Measurements from ENCODE around the gene PRR14L. TPM values are rescaled to one million over a fixed set of nuclear protein-coding genes. Genes with fewer than 3 reads are reported as not detected.
"Not testable (repeated sequence)": the region's sequence is repeated elsewhere in the genome, so short reads cannot be mapped to it uniquely, and the experiment has no call there.

PRR14L gene
- total RNA-seq, 2 experiments from 2014 or later: 45.2 to 45.6 TPM

DNA sequence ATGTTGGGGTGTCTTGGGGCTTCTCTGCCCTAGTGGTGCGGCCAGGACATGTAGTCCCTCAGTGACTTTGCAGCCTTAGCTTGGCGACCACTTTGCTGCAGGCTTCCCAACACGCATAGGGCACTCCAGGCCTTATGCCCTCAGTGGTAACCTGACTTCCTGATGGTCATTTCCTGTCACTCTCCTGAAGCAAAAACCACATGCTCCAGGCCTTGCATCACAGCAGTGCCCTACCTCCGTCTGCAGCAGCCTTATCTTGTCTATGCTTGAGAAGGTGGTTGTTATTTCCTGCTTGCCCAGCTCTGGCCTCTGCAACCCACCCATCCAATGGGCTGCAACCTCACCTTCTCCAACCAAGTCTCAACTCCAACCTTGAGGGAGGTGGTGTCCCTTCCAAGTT lies 54.5 kb downstream of the PRR14L start:
- CTCF ChIA-PET: interaction anchor here (1.1 to 1.7 kb wide), 4 partner anchors 13 to 59 kb away, joined by 3 to 6 read pairs (median 3); no protein-coding TSS in a partner anchor
- POLR2A ChIA-PET: no interaction called here

DNA sequence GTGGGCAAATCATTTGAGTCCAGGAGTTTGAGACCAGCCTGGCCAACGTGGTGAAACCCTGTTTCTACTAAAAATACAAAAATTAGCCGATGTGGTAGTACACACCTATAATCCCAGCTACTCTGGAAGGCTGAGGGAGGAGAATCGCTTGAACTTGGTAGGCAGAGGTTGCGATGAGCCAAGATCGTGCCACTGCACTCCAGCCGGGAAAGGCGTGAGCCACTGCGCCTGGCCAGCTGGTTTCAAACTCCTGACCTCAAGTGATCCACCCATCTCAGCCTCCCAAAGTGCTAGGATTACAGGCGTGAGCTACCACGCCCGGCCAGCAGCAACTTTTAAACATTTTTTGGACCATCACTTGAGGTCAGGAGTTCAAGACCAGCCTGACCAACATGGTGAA lies 55.9 kb downstream of the PRR14L start:
- CTCF ChIA-PET, POLR2A ChIA-PET: not testable (repeated sequence)

DNA sequence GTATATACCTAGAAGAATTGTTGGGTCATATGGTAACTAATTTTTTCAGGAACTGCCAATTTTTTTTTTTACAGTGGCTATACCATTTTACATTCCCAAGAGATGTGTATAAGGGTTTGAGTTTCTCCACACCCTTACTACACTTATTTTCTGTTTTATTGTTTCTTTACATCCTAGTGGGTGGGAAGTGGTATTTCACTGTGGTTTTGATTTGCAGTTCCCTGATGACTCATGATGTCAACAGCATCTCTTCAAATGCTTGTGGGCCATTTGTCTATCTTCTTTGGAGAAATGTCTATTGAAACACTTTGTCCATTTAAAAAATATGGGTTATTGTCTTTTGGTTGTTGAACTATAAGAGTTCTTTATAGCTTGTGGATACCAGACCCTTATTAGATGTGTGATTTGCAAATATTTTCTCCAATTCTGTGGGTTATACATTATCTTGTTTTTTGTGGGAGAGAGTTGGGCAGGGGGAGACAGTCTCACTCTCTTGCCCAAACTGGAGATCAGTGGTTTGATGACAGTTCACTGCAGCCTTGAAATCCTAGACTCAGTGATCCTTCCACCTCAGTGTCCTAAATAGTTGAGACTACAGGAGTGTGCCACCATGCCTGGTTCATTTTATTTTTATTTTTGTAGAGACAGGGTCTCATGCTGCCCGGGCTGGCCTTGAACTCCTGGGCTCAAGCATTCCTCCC lies 57.6 kb downstream of the PRR14L start:
- ChIA-PET POLR2A (interaction anchor here (0.6 kb wide), 1 partner anchor 67 kb away, joined by 3 read pairs; no protein-coding TSS in a partner anchor), CTCF (interaction anchor here (1.2 kb wide), 1 partner anchor 27 kb away, joined by 3 read pairs; no protein-coding TSS in a partner anchor)

DNA sequence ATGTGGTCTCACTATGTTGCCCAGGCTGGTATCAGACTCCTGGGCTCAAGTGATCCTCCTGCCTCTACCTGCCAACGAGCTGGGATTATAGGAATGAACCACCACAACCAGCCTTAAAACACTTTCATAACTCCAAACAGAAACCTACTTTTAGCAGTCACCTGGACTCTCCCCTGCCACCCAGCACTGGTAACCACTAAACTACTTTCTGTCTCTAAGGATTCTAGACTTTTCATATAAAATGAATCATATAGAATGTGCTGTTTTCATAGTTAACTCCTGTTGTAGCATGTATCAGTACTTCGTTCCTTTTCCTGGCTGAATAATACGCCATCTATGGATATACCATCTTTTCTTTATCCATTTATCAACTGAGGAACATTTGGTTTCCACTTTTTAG lies 58.5 kb downstream of the PRR14L start:
- ChIA-PET POLR2A (no interaction called here), CTCF (no interaction called here)

DNA sequence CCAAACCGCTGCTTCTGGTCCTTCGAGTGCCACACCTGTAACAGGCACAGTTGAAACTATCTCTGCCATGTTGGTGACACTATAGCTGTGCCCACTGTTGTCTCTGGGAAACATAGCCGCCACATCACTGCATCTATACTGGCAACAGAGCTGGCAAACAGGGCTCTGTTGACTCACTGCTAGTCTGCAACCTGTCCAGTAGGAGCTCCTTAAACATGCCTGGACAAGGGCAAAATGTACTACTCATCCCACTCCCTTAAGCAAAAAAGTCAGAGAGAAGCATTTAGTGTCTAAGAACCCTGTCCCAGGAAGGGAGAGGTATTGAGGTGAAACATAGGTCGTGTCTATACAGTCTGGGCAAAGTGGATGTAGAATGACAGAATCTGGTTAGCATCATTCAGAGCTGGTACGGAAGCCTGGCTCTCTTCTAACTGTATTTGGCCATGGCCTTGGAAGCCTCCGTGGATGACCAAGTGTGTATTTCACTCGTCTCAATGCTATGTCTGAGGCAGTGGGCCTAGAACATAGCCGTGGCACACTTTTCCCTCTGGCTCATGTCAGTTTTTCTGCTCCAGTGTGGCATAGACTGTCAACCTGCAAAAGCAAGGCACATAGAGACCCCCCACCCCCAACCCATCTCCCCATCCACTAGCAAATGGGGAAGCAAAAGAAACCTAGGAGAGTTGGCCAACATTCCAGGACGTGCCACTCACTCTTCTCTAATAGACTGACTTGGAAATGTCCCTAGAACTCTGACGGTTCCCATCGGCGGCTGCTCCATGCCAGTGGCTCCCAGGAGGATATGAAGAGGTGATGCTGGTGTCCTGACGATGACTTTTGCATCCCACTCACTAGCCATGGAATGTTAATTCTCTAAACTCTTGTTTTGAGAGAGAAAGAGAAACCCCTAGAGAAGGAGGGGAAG lies 66.5 kb downstream of the PRR14L start:
- POLR2A ChIA-PET: no interaction called here
- CTCF ChIA-PET: interaction anchor here (0.8 kb wide), 1 partner anchor 11 kb away, joined by 3 read pairs; no protein-coding TSS in a partner anchor

DNA sequence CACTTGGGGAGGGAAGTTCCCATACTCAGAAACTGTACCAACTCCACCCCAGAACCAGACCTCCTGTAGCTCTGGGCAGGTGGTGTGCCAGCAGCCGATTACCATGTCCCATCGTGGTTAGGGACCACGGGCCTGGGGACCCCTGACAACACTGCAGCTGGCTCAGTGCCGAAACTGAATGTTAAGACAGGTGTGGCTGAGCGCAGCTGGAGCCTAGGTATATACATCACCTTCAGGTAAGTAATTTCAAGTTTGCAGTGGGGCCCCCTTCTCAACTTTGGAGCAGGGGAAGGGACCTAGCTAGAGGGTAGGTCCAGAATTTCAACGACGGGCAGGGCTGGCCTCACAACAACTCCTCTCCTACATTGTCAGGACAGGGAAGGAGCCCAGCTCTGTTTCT lies 67.2 kb downstream of the PRR14L start:
- ChIA-PET POLR2A (interaction anchor here (0.6 kb wide), 1 partner anchor 1862 kb away, joined by 9 read pairs; no protein-coding TSS in a partner anchor), CTCF (interaction anchor here (0.8 kb wide), 1 partner anchor 12 kb away, joined by 3 read pairs; no protein-coding TSS in a partner anchor)

DNA sequence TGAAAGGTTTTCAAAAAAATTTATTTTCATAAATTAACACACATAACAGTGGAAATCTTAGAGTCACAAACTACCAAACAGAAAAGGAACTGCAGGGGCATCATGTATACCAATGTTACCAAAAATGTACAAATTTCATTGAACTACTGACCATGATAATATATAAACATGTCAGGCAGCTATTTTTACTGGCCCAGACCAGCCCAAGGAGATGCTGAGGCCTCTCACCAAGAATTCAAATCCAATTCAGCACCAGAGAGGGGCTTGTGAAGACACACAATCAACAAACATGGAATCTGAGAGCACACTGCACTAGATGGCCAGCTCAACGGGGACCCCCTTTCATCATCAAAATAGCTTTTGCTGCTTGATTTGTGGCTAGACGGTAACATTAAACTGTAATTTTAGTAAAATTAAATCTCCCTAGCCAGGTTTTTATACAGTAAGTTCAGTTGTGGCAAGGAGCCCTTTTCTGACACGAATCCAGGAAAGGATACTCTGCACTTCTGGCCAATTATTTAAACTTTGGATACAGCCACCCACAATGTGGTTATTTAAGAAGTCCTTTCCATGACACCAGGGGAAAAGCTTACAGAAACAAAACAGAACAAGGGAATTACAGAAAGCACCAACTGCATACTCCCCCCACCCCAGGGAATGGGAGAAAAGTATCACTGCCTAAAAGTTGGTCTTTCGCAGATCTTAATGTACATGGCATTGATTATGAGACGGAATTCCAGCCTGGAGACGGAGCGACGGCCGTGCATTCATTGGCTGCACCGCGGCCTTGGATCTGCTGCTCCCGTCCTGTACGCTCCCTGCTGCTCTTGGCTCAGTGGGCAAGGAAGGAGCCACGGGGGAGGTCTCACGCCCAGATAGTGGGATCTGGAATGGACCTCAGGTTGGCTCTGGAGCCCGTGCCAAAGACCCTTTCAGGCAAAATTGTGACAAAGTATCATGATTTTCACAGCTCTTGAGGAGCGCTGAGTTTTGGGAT lies 68.3 kb downstream of the PRR14L start:
- POLR2A ChIA-PET: interaction anchor here (0.6 kb wide), 1 partner anchor 1861 kb away, joined by 9 read pairs; no protein-coding TSS in a partner anchor
- CTCF ChIA-PET: interaction anchor here (0.6 kb wide), 1 partner anchor 123 kb away, joined by 3 read pairs; no protein-coding TSS in a partner anchor

DNA sequence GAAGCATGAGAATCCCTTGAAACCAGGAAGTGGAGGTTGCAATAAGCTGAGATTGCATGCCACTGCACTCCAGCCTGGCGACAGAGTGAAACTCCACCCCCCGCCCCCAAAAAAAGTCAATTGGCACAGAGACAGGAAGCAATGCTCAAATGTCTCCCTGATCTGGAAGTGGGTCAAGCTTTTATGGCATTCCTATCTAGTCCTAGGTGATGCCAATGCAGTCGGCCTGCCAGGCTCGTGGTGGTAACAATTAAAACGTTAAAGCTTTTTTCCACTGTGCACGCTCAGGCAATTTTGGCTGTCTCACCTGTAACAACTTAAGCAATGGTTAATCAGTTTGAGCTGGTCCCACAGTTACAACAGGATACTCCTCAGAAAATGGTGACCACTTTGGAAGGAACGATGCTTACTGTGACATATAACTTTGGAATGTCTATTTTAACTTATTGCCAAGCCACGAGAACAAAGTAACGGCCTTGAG lies 69.0 kb downstream of the PRR14L start:
- ChIA-PET POLR2A (interaction anchor here (0.6 kb wide), 1 partner anchor 63 kb away, joined by 3 read pairs; no protein-coding TSS in a partner anchor), CTCF (interaction anchor here (0.6 kb wide), 1 partner anchor 122 kb away, joined by 3 read pairs; no protein-coding TSS in a partner anchor)

DNA sequence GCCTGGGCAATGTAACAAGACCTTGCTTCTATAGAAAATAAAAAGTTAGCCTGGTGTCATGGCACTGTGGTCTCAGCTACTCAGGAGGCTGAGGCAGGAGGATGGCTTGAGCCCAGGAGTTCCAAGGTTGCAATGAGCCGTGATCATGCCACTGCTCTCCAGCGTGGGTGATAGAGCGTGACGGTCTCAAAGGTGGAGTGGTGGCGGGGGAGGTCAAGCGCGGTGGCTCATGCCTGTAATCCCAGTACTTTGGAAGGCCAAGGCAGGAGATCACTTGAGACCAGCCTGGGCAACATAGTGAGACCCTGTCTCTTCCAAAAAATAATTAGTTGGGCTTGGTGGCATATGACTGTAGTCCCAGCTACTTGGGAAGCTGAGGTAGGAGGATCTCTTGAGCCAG lies 71.2 kb downstream of the PRR14L start:
- ChIA-PET POLR2A (no interaction called here), CTCF (interaction anchor here (1.5 kb wide), 1 partner anchor 45 kb away, joined by 3 read pairs; no protein-coding TSS in a partner anchor)

DNA sequence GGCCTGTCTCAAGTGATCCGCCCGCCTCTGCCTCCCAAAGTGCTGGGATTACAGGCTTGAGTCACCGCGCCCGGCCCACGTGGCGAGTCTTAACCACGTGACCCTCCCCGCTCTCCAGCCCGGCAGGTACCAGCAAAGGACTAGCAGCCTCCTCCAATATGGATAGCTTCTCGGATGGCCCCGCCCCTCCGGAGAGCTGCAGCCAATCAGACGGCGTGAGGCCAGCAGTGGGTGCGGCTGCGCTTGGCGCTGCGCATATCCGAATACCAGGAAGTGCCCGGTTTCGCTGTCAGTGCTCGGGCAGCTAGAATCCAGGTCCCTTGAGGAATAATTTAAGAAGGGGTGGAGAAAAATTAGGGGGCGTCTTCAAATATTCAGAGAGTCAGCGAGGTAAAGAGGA lies 73.2 kb downstream of the PRR14L start:
- POLR2A ChIA-PET: interaction anchor here (0.6 to 2.0 kb wide), 2 partner anchors 15 to 283 kb away, joined by 4 to 7 read pairs; partner anchors contain the start of gene PISD
- CTCF ChIA-PET: interaction anchor here (1.3 to 3.3 kb wide), 2 partner anchors 11 to 14 kb away, joined by 5 to 15 read pairs; partner anchors contain the start of gene PISD

DNA sequence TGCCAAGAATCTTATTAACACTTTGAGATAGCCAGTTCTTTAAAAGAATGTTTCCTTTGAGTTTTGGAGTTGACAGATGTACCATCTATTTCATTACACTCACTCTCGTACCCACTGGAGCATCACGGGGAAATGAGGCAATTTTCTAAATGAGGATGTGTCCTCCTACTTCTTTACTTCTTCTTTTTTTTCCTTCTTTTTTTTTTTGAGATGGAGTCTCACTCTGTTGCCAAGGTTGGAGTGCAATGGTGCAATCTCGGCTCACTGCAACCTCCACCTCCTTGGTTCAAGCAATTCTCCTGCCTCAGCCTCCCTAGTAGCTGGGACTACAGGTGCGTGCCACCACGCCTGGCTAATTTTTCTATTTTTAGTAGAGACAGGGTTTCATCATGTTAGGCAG lies 75.7 kb downstream of the PRR14L start:
- POLR2A ChIA-PET: interaction anchor here (0.7 kb wide), 1 partner anchor 78 kb away, joined by 4 read pairs; no protein-coding TSS in a partner anchor
- CTCF ChIA-PET: not testable (repeated sequence)

DNA sequence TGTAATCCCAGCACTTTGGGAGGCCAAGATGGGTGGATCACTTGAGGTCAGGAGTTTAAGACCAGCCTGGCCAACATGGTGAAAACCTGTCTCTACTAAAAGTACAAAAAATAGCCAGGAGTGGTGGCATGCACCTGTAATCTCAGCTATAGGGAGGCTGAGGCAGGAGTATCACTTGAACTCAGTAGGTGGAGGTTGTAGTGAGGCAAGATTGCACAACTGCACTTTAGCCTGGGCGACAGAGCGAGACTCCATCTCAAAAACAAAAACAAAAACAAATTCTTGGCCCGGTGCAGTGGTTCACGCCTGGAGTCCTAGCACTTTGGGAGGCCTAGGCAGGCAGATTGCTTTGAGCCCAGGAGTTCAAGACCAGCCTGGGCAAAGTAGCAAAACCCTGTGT lies 81.1 kb downstream of the PRR14L start:
- ChIA-PET POLR2A (interaction anchor here (0.6 kb wide), 1 partner anchor 242 kb away, joined by 9 read pairs; no protein-coding TSS in a partner anchor), CTCF (interaction anchor here (0.6 to 1.3 kb wide), 5 partner anchors 36 to 1381 kb away, joined by 3 to 6 read pairs (median 4); no protein-coding TSS in a partner anchor)

DNA sequence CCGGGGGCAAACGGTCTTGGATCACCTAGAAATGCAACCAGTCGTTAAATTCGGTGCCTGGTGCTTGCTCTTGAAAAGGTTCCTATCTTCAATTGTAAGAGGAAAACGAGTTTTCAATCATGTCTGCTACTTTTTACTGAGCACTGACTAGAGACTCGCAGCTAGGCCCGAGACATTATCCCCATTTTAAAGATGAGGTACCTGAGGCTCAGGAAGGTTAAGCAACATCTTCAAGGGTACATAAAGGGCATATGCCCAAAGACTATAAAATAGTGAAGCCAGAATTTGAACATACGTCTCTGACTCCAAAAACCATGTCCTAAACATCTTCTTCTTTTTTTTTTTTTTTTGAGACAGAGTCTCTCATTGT lies 87.3 kb downstream of the PRR14L start:
- POLR2A ChIA-PET: interaction anchor here (0.6 to 2.1 kb wide), 7 partner anchors 14 to 316 kb away, joined by 4 to 7 read pairs (median 5); partner anchors contain the start of genes DEPDC5 and PATZ1
- CTCF ChIA-PET: interaction anchor here (0.7 to 2.6 kb wide), 7 partner anchors 13 to 308 kb away, joined by 3 to 11 read pairs (median 3); no protein-coding TSS in a partner anchor

DNA sequence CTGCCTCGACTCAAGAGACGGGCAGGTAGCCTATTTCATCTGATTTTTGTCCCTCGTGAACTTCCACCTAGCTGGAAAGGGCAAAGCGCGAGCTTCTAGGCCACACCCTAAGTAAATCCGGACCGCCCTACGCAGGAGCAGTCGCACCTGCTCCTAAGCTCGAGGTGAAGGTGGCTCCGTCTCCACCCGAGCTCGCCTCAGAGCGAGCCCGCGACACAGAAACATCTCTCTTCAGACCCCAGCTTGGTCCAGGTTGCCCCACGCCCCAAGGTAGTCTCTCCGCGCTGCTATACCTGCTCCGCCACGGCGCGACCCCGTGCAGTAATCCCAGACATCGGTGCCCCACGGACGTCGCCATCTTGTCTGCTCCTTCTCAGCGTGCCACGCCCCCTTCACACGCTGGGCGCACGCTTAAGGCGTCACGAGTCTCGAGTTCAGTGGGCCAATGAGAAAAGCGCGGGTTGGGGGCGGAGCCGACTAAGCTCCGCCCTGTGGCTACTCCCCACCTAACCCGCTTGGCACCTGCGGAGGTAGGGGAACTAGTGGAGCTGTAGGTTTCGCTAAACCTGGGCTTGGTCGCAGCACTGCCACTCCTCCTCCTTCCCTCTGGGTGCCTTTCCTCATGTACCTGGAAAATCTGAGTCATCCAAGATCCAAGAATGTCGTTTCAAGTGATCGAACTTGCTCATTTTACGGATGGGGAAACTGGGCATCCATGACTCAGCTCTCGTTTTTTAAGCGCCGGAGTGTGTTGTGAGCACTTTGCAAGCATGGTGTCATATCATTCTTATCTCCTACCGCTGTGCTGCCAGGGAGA lies 87.9 kb downstream of the PRR14L start, which contains the start of gene PISD:
PISD (minus strand) TSS at position 365 of the 817 bp plus-strand sequence; CDS start at position 358, 7 bp downstream.
- CTCF ChIA-PET: interaction anchor here (0.7 to 2.6 kb wide), 5 partner anchors 13 to 308 kb away, joined by 3 to 11 read pairs (median 5); no protein-coding TSS in a partner anchor
- POLR2A ChIA-PET: interaction anchor here (0.5 to 2.1 kb wide), 10 partner anchors 14 to 315 kb away, joined by 3 to 9 read pairs (median 6); partner anchors contain the start of genes DEPDC5 and PATZ1

DNA sequence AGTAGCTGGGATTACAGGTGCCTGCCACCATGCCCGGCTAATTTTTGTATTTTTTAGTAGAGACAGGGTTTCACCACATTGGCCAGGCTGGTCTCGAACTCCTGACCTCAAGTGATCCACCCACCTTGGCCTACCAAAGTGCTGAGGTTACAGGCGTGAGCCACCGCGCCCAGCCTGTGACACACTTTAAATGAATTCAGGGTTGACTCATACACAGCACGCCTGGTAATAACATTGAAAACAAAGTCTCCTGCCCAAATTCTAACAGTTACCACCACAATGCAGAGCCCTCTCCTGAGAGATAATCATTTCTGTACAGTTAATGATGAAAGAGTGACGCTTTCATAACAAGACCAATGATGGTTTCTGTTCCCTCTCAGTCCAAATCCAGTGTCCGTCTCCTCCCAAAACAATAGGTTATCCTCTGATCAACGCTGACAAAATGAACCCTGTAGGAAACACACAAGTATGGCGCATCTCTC lies 89.0 kb downstream of the PRR14L start:
- ChIA-PET POLR2A (interaction anchor here (0.6 to 2.1 kb wide), 5 partner anchors 15 to 314 kb away, joined by 5 to 7 read pairs (median 7); partner anchors contain the start of gene PATZ1), CTCF (interaction anchor here (1.0 to 2.6 kb wide), 2 partner anchors 31 to 310 kb away, joined by 3 to 11 read pairs; no protein-coding TSS in a partner anchor)

DNA sequence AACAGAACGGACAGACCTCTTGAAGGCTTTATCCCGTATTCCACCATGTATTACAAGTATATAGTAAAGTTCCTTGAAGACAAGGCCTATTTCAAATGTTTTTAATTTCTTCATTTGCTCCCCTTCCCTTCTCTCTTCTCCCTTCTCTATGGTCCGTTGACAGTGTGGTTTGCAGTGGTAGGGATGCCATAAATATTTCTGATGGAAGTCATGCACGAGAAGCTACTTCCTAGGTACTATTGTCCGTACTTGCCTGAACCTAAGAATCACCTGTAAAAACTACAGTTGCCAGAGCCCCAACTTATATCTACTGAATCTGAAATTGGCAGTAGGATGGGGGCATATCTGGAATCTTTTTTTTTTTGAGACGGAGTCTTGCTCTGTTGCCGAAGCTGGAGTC lies 90.7 kb downstream of the PRR14L start:
- CTCF ChIA-PET: no interaction called here
- POLR2A ChIA-PET: no interaction called here
